ENCODE measurements around the gene TRAPPC2L.

- TF ChIP-seq, protein P1, sequence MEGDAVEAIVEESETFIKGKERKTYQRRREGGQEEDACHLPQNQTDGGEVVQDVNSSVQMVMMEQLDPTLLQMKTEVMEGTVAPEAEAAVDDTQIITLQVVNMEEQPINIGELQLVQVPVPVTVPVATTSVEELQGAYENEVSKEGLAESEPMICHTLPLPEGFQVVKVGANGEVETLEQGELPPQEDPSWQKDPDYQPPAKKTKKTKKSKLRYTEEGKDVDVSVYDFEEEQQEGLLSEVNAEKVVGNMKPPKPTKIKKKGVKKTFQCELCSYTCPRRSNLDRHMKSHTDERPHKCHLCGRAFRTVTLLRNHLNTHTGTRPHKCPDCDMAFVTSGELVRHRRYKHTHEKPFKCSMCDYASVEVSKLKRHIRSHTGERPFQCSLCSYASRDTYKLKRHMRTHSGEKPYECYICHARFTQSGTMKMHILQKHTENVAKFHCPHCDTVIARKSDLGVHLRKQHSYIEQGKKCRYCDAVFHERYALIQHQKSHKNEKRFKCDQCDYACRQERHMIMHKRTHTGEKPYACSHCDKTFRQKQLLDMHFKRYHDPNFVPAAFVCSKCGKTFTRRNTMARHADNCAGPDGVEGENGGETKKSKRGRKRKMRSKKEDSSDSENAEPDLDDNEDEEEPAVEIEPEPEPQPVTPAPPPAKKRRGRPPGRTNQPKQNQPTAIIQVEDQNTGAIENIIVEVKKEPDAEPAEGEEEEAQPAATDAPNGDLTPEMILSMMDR (IDR thresholded peaks at IDR 0.05) = no peak
- TF ChIP-seq EP300 (IDR thresholded peaks at IDR 0.05) = no peak
- no peak for TF ChIP-seq POLR2A (IDR thresholded peaks at IDR 0.05)
- no peak for TF ChIP-seq POLR2AphosphoS5 (IDR thresholded peaks at IDR 0.05)
Measured at GRCh38 chr16:88838566-88838965, 18.4 kb upstream of the TRAPPC2L start.
